Testis (tissue), 3 donors: Measurements from ENCODE around the gene OLR1. TPM values are rescaled to one million over a fixed set of nuclear protein-coding genes. Genes with fewer than 3 reads are reported as not detected.
A peak's percentile ranks its signal among the peaks of the same experiment; 100 is the strongest.

Experiments
- DNase-seq: peaks from one replicate; pipeline ENCODE4 v3.0.0-alpha.2; 2019
- H3K27ac ChIP-seq, 2 donors: fragments of 200-600 bp; sonication (generic); one replicate each; pipeline ENCODE4 v1.5.1; 2019
- H3K27me3 ChIP-seq: fragments of 200-600 bp; sonication (generic); one replicate; pipeline ENCODE4 v1.5.1; 2019
- H3K36me3 ChIP-seq: fragments of 200-600 bp; sonication (generic); one replicate; pipeline ENCODE4 v1.5.1; 2017; ENCODE audit warnings: low read depth; ENCODE audit errors: missing control alignments
- H3K4me1 ChIP-seq: fragments of 200-600 bp; sonication (generic); one replicate; pipeline ENCODE4 v1.5.1; 2019
- H3K4me3 ChIP-seq, 2 donors: fragments of 200-600 bp; sonication (generic); one replicate each; pipeline ENCODE4 v1.5.1; 2017 to 2019
- H3K9me3 ChIP-seq: fragments of 200-600 bp; sonication (generic); one replicate; pipeline ENCODE4 v1.5.1; 2017
- POLR2A ChIP-seq: fragments of 450-650 bp; IDR thresholded peaks from one replicate; pipeline ENCODE4 v1.6.1; 2017; ENCODE audit warnings: antibody characterized with exemption, mild to moderate bottlenecking, moderate library complexity
- WGBS, 2 donors: methylation state at CpG; one replicate each; pipeline ENCODE4 v1.1.5; 2018; 5-methylcytosine and 5-hydroxymethylcytosine counted together
- intact Hi-C: fragments of 100-400 bp; cut with DNase I; formaldehyde crosslinking; loops from one replicate; pipeline ENCODE4 v1.15.1; 2023; ENCODE audit warnings: low total_unique reads
- polyA plus RNA-seq: library from polyadenylated mRNA; stranded (reverse); fragments of 350-450 nt; fragmentation: Illumina TruSeq; extraction: RNeasy Lipid Tissue Mini Kit (QIAGEN cat#74804); gene quantifications from one replicate; pipeline ENCODE4 v1.2.3, GENCODE V29; 2014; ENCODE audit warnings: low read depth, low replicate concordance; ENCODE audit not compliant: insufficient read depth
- total RNA-seq, 2 donors: library from RNA; depleted of rRNA; stranded (reverse); fragments of >200 nt; gene quantifications; one replicate each; pipeline ENCODE4 v1.2.3, GENCODE V29; 2016
- TF ChIP-seq, protein P1 (sequence below), 3 experiments: fragments of 450-650 bp in 2 of 3; fragments of 200-600 bp in 1 of 3; sonication (generic) in 1 of 3; IDR thresholded peaks; one replicate each; pipeline ENCODE4 v1.5.1; 2016 to 2019; ENCODE audit warnings: antibody characterized with exemption in 3 of 3, mild to moderate bottlenecking in 2 of 3, moderate library complexity in 1 of 3

The OLR1 gene
- total and polyA plus RNA-seq, 3 donors from 2014 or later: 0.87 to 5.9 (median 2.5) TPM

DNA sequence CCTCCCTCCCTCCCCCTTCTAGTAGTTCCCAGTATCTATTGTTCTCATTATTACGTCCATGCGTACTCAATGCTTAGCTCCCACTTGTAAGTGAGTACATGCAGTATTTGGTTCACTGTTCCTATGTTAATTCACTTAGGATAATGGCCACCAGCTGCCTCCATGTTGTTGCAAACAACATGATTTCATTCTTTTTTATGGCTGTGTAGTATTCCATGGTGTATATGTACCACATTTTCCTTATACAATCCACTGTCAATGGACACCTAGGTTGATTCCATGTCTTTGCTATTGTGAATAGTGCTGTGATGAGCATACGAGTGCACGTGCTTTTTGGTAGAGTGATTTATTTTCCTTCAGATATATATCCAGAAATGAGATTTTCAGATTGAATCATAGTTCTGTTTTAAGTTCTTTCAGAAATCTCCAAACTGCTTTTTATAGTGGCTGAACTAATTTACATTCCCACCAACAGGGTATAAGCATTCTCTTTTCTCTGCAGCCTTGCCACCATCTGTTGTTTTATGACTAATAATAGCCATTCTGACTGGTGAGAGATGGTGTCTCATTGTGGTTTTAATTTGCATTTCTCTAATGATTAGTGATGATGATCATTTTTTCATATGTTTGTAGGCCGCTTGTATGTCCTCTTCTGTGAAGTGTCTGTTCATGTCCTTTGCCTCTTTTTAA lies 24.1 kb downstream of the OLR1 start:
- intact Hi-C loops: no loop called here
- WGBS, 2 donors: 87 to 97% methylated on average over 5 of the region's 5 CpGs
- TF ChIP-seq, protein P1, sequence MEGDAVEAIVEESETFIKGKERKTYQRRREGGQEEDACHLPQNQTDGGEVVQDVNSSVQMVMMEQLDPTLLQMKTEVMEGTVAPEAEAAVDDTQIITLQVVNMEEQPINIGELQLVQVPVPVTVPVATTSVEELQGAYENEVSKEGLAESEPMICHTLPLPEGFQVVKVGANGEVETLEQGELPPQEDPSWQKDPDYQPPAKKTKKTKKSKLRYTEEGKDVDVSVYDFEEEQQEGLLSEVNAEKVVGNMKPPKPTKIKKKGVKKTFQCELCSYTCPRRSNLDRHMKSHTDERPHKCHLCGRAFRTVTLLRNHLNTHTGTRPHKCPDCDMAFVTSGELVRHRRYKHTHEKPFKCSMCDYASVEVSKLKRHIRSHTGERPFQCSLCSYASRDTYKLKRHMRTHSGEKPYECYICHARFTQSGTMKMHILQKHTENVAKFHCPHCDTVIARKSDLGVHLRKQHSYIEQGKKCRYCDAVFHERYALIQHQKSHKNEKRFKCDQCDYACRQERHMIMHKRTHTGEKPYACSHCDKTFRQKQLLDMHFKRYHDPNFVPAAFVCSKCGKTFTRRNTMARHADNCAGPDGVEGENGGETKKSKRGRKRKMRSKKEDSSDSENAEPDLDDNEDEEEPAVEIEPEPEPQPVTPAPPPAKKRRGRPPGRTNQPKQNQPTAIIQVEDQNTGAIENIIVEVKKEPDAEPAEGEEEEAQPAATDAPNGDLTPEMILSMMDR (IDR thresholded peaks at IDR 0.05): no peak
- no peak for TF ChIP-seq POLR2A

DNA sequence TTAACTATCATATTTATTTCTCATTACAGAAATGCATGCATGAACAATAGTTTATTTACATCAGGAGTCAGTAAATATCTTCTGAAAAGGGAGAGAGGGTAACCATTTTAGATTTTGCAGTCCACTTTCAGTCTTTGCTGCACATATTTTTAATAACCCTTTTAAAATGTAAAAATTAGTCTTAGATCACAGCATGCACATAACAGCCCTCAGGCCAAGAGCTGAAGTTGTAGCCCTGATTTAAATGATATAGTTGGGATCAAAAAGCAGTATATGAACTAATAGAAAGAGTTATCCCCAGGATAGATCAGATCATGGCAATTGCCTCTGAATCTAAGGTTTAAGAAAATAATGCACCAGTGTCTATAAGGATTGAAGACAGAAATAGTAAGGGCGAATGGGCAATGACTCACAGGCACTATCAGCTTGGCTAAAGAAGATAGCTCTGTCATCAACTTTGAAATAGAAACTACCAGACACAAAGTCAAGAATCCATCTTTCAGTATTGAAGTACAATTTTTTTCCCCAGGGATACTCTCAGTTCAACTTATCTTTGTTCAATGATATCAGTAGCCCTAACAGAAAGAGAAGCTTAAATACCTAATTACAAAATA lies 28.8 kb downstream of the OLR1 start:
- Histone ChIP-seq H3K4me1 (no peaks in the 10 kb centered on the region), H3K27me3 (no peaks in the 10 kb centered on the region), H3K4me3 (no peak overlapping the region), H3K27ac (no peak overlapping the region), H3K36me3 (no peaks in the 10 kb centered on the region), H3K9me3 (no peaks in the 10 kb centered on the region)
- WGBS, 2 donors: 0% methylated on average over 1 of the region's 1 CpG
- DNase-seq: no peak
- intact Hi-C loops: no loop called here
- TF ChIP-seq, protein P1 (IDR thresholded peaks at IDR 0.05): no peak
- TF ChIP-seq POLR2A: no peak

More for the DNA sequence above, 24.1 kb downstream of the OLR1 start:
- Histone ChIP-seq H3K4me1 (peaks cover 2% of the 10 kb centered on the region), H3K27ac (no peak overlapping the region), H3K4me3 (no peak overlapping the region), H3K9me3 (no peaks in the 10 kb centered on the region), H3K36me3 (no peaks in the 10 kb centered on the region), H3K27me3 (no peaks in the 10 kb centered on the region)
- DNase-seq: no peak

DNA sequence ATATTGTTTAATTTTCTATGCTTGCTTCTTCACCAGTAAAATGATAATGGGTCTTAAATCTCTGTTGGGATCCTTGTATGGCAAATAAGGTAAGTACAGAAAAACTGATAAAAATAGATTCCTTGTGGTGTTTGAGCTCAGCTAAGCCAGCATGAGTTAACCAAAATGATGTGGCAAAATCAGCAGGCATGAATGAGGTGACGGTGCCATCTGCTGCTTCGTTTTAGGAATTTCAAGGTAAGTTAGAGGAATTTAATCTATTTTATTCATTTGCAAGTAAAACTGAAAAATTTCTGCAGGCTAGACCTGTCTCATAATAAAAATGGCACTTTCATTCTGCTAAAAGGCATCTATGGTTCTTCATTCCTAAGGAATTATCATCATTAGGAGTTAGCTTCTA lies 31.9 kb downstream of the OLR1 start:
- Histone ChIP-seq H3K27ac (no peak overlapping the region), H3K4me3 (no peak overlapping the region), H3K4me1 (no peaks in the 10 kb centered on the region), H3K9me3 (no peaks in the 10 kb centered on the region), H3K36me3 (no peaks in the 10 kb centered on the region), H3K27me3 (no peaks in the 10 kb centered on the region)
- TF ChIP-seq POLR2A: no peak
- TF ChIP-seq, protein P1 (IDR thresholded peaks at IDR 0.05): peak; percentile 42 to 81 (median 57)
- intact Hi-C loops: no loop called here
- peak; percentile 57 for DNase-seq
- WGBS, 2 donors: 15 to 47% methylated on average over 2 of the region's 2 CpGs

DNA sequence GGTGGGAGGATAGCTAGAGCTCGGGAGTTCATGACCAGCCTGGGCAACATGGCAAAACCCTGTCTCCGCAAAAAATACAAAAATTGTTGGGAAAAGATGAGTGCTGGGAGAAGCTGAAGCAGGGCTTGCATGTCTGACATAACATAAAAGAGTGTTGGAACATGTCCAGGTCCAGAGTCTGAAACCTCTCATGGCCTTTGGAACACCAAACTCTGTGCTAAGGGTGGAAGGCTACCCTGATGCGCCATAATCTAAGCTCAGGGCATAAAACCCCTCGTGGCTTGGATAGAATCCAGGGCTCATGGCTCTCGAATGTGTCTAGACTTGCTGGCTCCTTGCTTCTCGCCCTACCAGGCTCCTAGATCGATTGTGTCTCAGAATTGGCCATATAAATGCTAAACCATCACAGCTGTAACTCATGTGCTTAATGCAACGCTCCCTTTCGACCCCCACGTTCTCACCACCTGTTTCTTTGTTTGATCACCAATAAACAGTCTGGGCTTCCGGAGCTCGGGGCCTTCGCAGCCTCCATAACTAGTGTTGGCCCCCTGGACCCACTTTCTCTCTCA lies 35.2 kb downstream of the OLR1 start:
- no peak overlapping the region for H3K27ac ChIP-seq
- intact Hi-C loops: loop anchor here (10.0 kb wide), 1 partner anchor 102 kb away; the partner anchor contains the start of gene CLEC9A
- no peaks in the 10 kb centered on the region for H3K9me3 ChIP-seq
- no peak for DNase-seq
- H3K27me3 ChIP-seq: no peaks in the 10 kb centered on the region
- no peaks in the 10 kb centered on the region for H3K4me1 ChIP-seq
- no peak overlapping the region for H3K4me3 ChIP-seq
- WGBS, 2 donors: 67 to 76% methylated on average over 13 of the region's 13 CpGs
- TF ChIP-seq, protein P1 (IDR thresholded peaks at IDR 0.05): no peak
- TF ChIP-seq POLR2A: no peak
- H3K36me3 ChIP-seq: no peaks in the 10 kb centered on the region
